Kidney epithelial cell (primary cell): Measurements from ENCODE around the gene CCDC86. TPM values are rescaled to one million over a fixed set of nuclear protein-coding genes. Genes with fewer than 3 reads are reported as not detected.

Experiments
- DNase-seq: peaks from one replicate; pipeline ENCODE4 v3.0.0-alpha.2; 2010; ENCODE audit warnings: low read depth
- H3K27me3 ChIP-seq: 2 replicates; pipeline ENCODE4 v1.6.0; 2011; ENCODE audit warnings: low read length; ENCODE audit not compliant: control insufficient read depth, insufficient read depth
- H3K36me3 ChIP-seq: 2 replicates; pipeline ENCODE4 v1.5.1; 2011; ENCODE audit warnings: low read length; ENCODE audit not compliant: control insufficient read depth, insufficient read depth
- H3K4me3 ChIP-seq: 2 replicates; pipeline ENCODE4 v1.5.1; 2011; ENCODE audit warnings: low read depth, mild to moderate bottlenecking, control low read depth, low read length
- total RNA-seq: library from RNA; depleted of rRNA; stranded (reverse); fragments of >200 nt; gene quantifications from 2 replicates; pipeline ENCODE4 v1.2.3, GENCODE V29; 2015
- TF ChIP-seq, protein P1 (sequence below): IDR thresholded peaks from 2 replicates; pipeline ENCODE4 v1.5.1; 2011; ENCODE audit warnings: mild to moderate bottlenecking, moderate library complexity, low read length, control low read depth, inconsistent platforms; ENCODE audit not compliant: insufficient read depth, poor library complexity, severe bottlenecking

Gene CCDC86
- total RNA-seq, 1 donor from 2014 or later = 53.6 TPM

GRCh38 chr11:60847896-60848295 lies 6.0 kb downstream of the CCDC86 start:
- peaks cover 1% of the 10 kb centered on the region for H3K36me3 ChIP-seq
- TF ChIP-seq, protein P1, sequence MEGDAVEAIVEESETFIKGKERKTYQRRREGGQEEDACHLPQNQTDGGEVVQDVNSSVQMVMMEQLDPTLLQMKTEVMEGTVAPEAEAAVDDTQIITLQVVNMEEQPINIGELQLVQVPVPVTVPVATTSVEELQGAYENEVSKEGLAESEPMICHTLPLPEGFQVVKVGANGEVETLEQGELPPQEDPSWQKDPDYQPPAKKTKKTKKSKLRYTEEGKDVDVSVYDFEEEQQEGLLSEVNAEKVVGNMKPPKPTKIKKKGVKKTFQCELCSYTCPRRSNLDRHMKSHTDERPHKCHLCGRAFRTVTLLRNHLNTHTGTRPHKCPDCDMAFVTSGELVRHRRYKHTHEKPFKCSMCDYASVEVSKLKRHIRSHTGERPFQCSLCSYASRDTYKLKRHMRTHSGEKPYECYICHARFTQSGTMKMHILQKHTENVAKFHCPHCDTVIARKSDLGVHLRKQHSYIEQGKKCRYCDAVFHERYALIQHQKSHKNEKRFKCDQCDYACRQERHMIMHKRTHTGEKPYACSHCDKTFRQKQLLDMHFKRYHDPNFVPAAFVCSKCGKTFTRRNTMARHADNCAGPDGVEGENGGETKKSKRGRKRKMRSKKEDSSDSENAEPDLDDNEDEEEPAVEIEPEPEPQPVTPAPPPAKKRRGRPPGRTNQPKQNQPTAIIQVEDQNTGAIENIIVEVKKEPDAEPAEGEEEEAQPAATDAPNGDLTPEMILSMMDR = no peak
- H3K4me3 ChIP-seq = no peak overlapping the region
- DNase-seq = no peak
- H3K27me3 ChIP-seq = peaks cover 8% of the 10 kb centered on the region

GRCh38 chr11:60848714-60849151 lies 6.8 kb downstream of the CCDC86 start:
- H3K27me3 ChIP-seq = peaks cover 13% of the 10 kb centered on the region
- no peak overlapping the region for H3K4me3 ChIP-seq
- TF ChIP-seq, protein P1 = no peak
- DNase-seq = no peak
- H3K36me3 ChIP-seq = peaks cover 1% of the 10 kb centered on the region

DNA sequence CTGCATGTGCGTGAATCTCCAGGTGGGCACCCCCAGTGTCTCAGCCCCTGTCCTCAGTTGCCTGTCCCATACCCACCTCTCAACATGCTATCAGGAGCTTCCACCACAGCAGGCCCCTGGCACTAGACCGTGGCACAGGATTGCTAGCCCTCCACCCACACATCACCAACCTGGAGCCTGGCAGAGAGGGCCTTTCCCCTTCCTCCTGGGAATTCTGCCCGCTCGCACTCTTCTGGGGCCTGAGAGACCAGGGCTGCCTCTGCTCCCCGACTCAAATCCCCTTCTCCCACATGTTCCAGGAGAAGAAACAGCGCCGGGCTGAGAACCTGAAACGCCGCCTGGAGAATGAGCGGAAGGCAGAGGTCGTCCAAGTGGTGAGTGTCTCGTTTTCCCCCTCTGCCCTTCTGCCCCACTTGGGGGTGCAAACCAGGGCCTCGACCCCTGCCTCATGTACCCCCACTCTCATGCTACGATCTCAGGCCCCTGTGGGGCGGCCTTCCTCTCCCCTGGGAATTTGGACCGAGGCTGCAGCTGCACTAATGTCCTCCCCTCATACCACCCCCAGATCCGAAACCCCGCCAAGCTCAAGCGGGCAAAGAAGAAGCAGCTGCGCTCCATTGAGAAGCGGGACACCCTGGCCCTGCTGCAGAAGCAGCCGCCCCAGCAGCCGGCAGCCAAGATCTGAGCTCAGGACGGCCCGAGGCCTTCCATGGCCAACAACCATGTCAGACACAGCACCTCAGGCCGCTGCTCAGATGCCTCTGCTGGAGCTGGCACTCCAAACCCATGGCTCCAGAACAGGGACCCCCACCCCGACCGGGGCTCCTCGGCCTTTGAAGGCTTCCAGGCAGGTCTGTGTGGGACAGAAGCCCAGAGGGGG lies 8.0 kb downstream of the CCDC86 start:
- peaks cover 17% of the 10 kb centered on the region for H3K27me3 ChIP-seq
- H3K36me3 ChIP-seq = peaks cover 1% of the 10 kb centered on the region
- TF ChIP-seq, protein P1 = no peak
- DNase-seq = no peak
- no peak overlapping the region for H3K4me3 ChIP-seq

DNA sequence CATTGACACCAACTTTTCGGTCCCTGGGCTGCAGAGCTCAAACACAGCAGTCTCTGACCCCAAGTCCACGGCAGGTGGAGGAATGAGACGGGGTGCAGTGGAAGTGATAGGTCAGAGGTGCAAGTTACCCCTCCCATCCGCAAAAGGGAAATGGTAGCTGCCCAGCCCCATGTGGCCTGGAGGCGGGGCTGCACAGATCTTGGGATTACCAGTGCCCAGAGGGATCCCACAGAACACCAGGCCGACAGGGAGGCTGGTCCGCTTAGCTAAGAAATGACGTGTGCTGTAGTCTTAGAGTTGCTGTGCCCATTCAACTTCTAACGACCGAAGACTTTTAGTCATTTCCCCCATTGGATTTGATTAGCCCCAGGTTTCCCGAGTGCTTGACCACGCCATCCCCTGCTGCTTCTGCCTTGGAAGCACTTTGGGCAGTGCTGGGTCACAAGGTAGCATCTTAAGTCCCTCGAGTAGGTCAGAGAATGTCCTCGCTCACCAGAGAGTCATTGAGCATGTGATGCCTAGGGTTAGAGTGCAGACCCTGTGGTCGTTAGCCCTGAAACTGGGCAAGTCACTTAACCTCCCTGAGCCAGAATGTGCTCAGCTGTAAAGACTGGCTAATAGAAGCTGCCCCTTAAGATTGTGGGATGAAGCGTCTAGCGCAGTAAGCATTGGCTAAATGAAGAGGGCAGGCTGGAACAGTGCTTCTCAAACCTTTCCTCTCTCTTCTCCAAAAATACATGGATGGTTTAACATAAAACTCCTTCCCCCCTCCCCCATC lies 9.6 kb downstream of the CCDC86 start:
- DNase-seq = no peak
- TF ChIP-seq, protein P1 = no peak
- Histone ChIP-seq H3K27me3 (peaks cover 17% of the 10 kb centered on the region), H3K36me3 (peaks cover 1% of the 10 kb centered on the region), H3K4me3 (no peak overlapping the region)

DNA sequence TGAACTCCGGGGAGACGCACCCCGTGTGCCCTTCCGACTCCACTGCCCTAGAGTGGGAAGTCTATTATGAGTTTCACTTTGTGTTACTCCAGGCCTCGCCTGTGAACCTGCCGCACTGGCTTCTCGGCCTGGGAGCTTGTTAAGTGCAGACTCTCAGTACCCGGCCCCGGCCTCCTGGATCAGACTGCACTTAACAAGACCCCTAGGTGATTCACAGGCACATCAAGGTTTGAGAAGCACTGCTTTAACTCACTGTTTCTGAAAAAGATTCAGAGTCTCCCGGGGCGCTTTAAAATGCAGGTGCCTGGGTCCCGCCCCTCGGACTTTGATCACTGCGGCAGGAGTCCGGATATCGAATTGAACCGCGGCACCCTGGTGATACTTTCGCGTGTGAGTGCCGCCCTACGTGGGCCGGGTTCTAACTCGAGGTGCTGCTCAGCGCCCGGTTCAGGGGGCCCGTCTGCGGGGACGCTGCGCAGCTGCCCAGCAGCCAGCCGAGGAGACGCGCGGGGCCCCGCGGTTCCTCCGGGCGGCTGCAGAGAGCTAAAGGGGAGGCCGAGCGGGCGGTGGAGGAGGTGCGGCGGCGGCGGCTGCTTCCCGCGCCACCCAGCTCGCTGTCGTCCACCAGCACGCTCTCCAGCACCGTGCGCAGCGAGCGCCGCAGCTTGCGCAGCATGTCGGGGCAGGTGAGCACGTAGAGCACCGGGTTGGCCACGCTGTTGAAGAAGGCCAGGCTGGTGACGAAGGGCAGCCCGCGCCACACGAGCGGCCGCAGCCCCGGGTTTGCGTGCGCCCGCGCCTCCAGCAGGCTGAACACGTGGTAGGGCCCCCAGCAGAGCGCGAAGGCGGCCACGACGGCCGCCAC lies 10.4 kb downstream of the CCDC86 start:
- no peak for DNase-seq
- no peak overlapping the region for H3K4me3 ChIP-seq
- H3K36me3 ChIP-seq = peaks cover 1% of the 10 kb centered on the region
- TF ChIP-seq, protein P1 = no peak
- H3K27me3 ChIP-seq = peaks cover 17% of the 10 kb centered on the region
